ENCODE results near the gene ZNF420.

Gene ZNF420

DNA sequence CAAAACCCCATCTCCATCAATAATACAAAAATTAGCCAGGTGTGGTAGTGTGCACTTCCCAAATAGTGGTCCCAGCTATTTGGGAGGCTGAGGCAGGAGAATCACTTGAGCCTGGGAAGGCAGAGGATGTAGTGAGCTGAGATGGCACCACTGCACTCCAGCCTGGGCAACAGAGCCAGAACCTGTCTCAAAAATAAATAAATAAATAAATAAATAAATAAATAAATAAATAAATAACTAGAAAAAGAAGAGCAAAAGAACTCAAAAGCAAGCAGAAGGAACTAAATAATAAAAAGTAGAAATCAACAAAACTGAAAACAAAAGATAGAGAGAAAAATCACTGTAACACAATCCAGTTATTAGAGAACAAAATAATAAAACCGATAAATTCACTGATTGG is 81.9 kb downstream of the ZNF420 start:
- DNase-seq: no peak
- no peak overlapping the region for H3K27ac ChIP-seq
- TF ChIP-seq, protein P1, sequence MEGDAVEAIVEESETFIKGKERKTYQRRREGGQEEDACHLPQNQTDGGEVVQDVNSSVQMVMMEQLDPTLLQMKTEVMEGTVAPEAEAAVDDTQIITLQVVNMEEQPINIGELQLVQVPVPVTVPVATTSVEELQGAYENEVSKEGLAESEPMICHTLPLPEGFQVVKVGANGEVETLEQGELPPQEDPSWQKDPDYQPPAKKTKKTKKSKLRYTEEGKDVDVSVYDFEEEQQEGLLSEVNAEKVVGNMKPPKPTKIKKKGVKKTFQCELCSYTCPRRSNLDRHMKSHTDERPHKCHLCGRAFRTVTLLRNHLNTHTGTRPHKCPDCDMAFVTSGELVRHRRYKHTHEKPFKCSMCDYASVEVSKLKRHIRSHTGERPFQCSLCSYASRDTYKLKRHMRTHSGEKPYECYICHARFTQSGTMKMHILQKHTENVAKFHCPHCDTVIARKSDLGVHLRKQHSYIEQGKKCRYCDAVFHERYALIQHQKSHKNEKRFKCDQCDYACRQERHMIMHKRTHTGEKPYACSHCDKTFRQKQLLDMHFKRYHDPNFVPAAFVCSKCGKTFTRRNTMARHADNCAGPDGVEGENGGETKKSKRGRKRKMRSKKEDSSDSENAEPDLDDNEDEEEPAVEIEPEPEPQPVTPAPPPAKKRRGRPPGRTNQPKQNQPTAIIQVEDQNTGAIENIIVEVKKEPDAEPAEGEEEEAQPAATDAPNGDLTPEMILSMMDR (IDR thresholded peaks at IDR 0.05; ENCODE audit: low read depth, low read length): no peak
- H3K36me3 ChIP-seq: peaks cover 37% of the 10 kb centered on the region
- no peak overlapping the region for H3K4me3 ChIP-seq (ENCODE audit: low read depth, low read length)
- H3K27me3 ChIP-seq (ENCODE audit: insufficient read depth, low read depth, severe bottlenecking): no peaks in the 10 kb centered on the region
- peaks cover 2% of the 10 kb centered on the region for H3K9me3 ChIP-seq (ENCODE audit: severe bottlenecking)

- H3K4me3 ChIP-seq (ENCODE audit: low read depth, low read length): no peak overlapping the region
- no peak for DNase-seq
- no peaks in the 10 kb centered on the region for H3K9me3 ChIP-seq (ENCODE audit: severe bottlenecking)
- H3K27ac ChIP-seq: no peak overlapping the region
- peaks cover 45% of the 10 kb centered on the region for H3K36me3 ChIP-seq
- no peaks in the 10 kb centered on the region for H3K27me3 ChIP-seq (ENCODE audit: insufficient read depth, low read depth, severe bottlenecking)
- TF ChIP-seq, protein P1 (IDR thresholded peaks at IDR 0.05; ENCODE audit: low read depth, low read length): no peak
Observed at GRCh38 chr19:37165635-37166034, 87.4 kb downstream of the ZNF420 start.

GRCh38 chr19:37172368-37173366 is 94.4 kb downstream of the ZNF420 start, which contains the start of gene ZNF585A:
ZNF585A (minus strand) TSS chr19:37172695; CDS start chr19:37169910, 2,785 bp downstream.
- peaks cover 3% of the 10 kb centered on the region for H3K9me3 ChIP-seq (ENCODE audit: severe bottlenecking)
- H3K36me3 ChIP-seq: peaks cover 17% of the 10 kb centered on the region
- peak within 1 kb of the TSS; percentile 90 for H3K4me3 ChIP-seq (ENCODE audit: low read depth, low read length)
- peak; percentile 94 for DNase-seq
- H3K27me3 ChIP-seq (ENCODE audit: insufficient read depth, low read depth, severe bottlenecking): no peaks in the 10 kb centered on the region
- TF ChIP-seq, protein P1 (IDR thresholded peaks at IDR 0.05; ENCODE audit: low read depth, low read length): peak; percentile 32; the same call in 1 of the 2 replicates
- H3K27ac ChIP-seq: peak within 1 kb of the TSS; percentile 32

Data from WERI-Rb-1 (cell line).